H1 (cell line): Measurements from ENCODE around the gene RGS6. TPM values are rescaled to one million over a fixed set of nuclear protein-coding genes. Genes with fewer than 3 reads are reported as not detected.

Experiments used
- CTCF ChIA-PET: fragments of 300-600 bp; sonication (Branson Sonifier 250); formaldehyde crosslinking; loops from one replicate; lab custom pipeline; 2021; ENCODE audit not compliant: partially characterized antibody; lab: Charles Lee
- POLR2A ChIA-PET: fragments of 300-600 bp; sonication (Branson Sonifier 250); formaldehyde crosslinking; loops from one replicate; lab custom pipeline; 2021; ENCODE audit warnings: inconsistent platforms; ENCODE audit not compliant: partially characterized antibody; lab: Charles Lee
- DNase-seq, 2 experiments: peaks; one replicate each; pipeline versions ENCODE4 v3.0.0 to v3.0.0-alpha.2; 2010 to 2022; ENCODE audit warnings: low spot score in 2 of 2, low read depth in 1 of 2, mixed read lengths in 1 of 2
- FAIRE-seq: peaks from 2 replicates; lab custom pipeline; 2011; peaks lifted over from hg19 to GRCh38; lab: Jason Lieb, UNC
- H2AFZ ChIP-seq: 2 replicates; pipeline ENCODE4 v1.8.1; 2012; ENCODE audit warnings: low read length, inconsistent platforms
- H2AK5ac ChIP-seq: 2 replicates; pipeline ENCODE4 v1.6.1; 2013; ENCODE audit warnings: low read depth, low read length
- H2BK120ac ChIP-seq: replicated peaks from 2 replicates; pipeline ENCODE3; 2013; ENCODE audit warnings: low read depth, low read length, inconsistent platforms
- H2BK12ac ChIP-seq: 2 replicates; pipeline ENCODE4 v1.6.1; 2013; ENCODE audit warnings: low read depth, low read length
- H2BK15ac ChIP-seq: 2 replicates; pipeline ENCODE4 v1.6.1; 2013; ENCODE audit warnings: low read length
- H2BK20ac ChIP-seq: 2 replicates; pipeline ENCODE4 v1.6.1; 2013; ENCODE audit warnings: low read length
- H2BK5ac ChIP-seq: 2 replicates; pipeline ENCODE4 v1.6.1; 2013; ENCODE audit warnings: low read depth, low read length
- H3K14ac ChIP-seq: 2 replicates; pipeline ENCODE4 v1.6.1; 2013; ENCODE audit warnings: inconsistent platforms; ENCODE audit not compliant: insufficient read length
- H3K18ac ChIP-seq: 2 replicates; pipeline ENCODE4 v1.6.1; 2013; ENCODE audit warnings: low read length; ENCODE audit errors: extremely low read depth
- H3K23ac ChIP-seq: 2 replicates; pipeline ENCODE4 v1.6.1; 2013; ENCODE audit warnings: inconsistent platforms; ENCODE audit not compliant: insufficient read length
- H3K23me2 ChIP-seq: 2 replicates; pipeline ENCODE4 v1.6.1; 2013; ENCODE audit warnings: low read depth, low read length
- H3K27ac ChIP-seq: 2 replicates; pipeline ENCODE4 v1.6.1; 2011; ENCODE audit warnings: low read depth, low read length, inconsistent platforms
- H3K27me3 ChIP-seq, 4 experiments: replicated peaks in 1 of 4; 1 replicate in 1 of 4; 2 replicates in 3 of 4; pipeline versions ENCODE4 v1.6.1 to v1.8.1; 2011 to 2013; ENCODE audit warnings: low read length in 3 of 4, mild to moderate bottlenecking in 3 of 4, inconsistent platforms in 2 of 4, mixed read lengths in 2 of 4, moderate library complexity in 1 of 4; ENCODE audit not compliant: control insufficient read depth in 3 of 4, insufficient read depth in 3 of 4; ENCODE audit errors: extremely low read depth in 1 of 4
- H3K36me3 ChIP-seq, 4 experiments: 2 replicates each; pipeline versions ENCODE4 v1.6.1 to v1.8.1; 2011 to 2013; ENCODE audit warnings: mild to moderate bottlenecking in 4 of 4, low read length in 3 of 4, moderate library complexity in 2 of 4, control low read depth in 1 of 4, inconsistent platforms in 1 of 4; ENCODE audit not compliant: insufficient read depth in 4 of 4, control insufficient read depth in 2 of 4
- H3K4ac ChIP-seq: replicated peaks from 2 replicates; pipeline ENCODE3; 2013; ENCODE audit warnings: low read length, low read depth, mixed read lengths, inconsistent platforms; ENCODE audit not compliant: insufficient read length
- H3K4me1 ChIP-seq, 4 experiments: replicated peaks in 1 of 4; 1 replicate in 1 of 4; 2 replicates in 3 of 4; pipeline versions ENCODE4 v1.6.1 to v1.8.1; 2011 to 2013; ENCODE audit warnings: low read length in 3 of 4, inconsistent platforms in 2 of 4, mixed read lengths in 1 of 4; ENCODE audit not compliant: insufficient read depth in 4 of 4, control insufficient read depth in 3 of 4
- H3K4me2 ChIP-seq, 2 experiments: 2 replicates each; pipeline versions ENCODE4 v1.6.1 to v1.8.1; 2011 to 2013; ENCODE audit warnings: low read depth in 2 of 2, low read length in 2 of 2, control low read depth in 1 of 2, inconsistent platforms in 1 of 2, mild to moderate bottlenecking in 1 of 2; ENCODE audit not compliant: insufficient read depth in 1 of 2
- H3K4me3 ChIP-seq, 4 experiments: fragments of 200-600, 300-600 bp in 1 of 4; sonication (generic), shearing (Covaris generic), sonication (Bioruptor Twin) in 1 of 4; 2 replicates each; pipeline versions ENCODE4 v1.5.1 to v1.8.1; 2011 to 2016; ENCODE audit warnings: low read length in 4 of 4, low read depth in 3 of 4, control low read depth in 2 of 4, inconsistent platforms in 2 of 4, mild to moderate bottlenecking in 2 of 4, mixed read lengths in 1 of 4, moderate library complexity in 1 of 4; ENCODE audit not compliant: insufficient read depth in 2 of 4; ENCODE audit errors: extremely low read depth in 1 of 4
- H3K56ac ChIP-seq: replicated peaks from 2 replicates; pipeline ENCODE3; 2013; ENCODE audit warnings: low read depth, mild to moderate bottlenecking, mixed read lengths, low read length, inconsistent platforms; ENCODE audit not compliant: insufficient read length
- H3K79me1 ChIP-seq: 2 replicates; pipeline ENCODE4 v1.6.1; 2013; ENCODE audit warnings: low read depth, low read length, control low read depth
- H3K79me2 ChIP-seq, 2 experiments: 2 replicates each; pipeline versions ENCODE4 v1.6.1 to v1.8.1; 2012 to 2013; ENCODE audit warnings: low read length in 2 of 2, mild to moderate bottlenecking in 2 of 2, inconsistent platforms in 1 of 2; ENCODE audit not compliant: insufficient read depth in 2 of 2, control insufficient read depth in 1 of 2
- H3K9ac ChIP-seq, 4 experiments: replicated peaks in 1 of 4; 1 replicate in 1 of 4; 2 replicates in 3 of 4; pipeline versions ENCODE4 v1.6.1 to v1.8.1; 2011 to 2013; ENCODE audit warnings: low read depth in 3 of 4, low read length in 3 of 4, control low read depth in 2 of 4, mild to moderate bottlenecking in 2 of 4, moderate library complexity in 2 of 4, inconsistent platforms in 1 of 4; ENCODE audit errors: extremely low read depth in 1 of 4
- H3K9me3 ChIP-seq, 2 experiments: 2 replicates each; pipeline versions ENCODE4 v1.6.1 to v1.8.1; 2012 to 2013; ENCODE audit warnings: mild to moderate bottlenecking in 2 of 2, moderate library complexity in 2 of 2, control low read depth in 1 of 2, inconsistent platforms in 1 of 2, low read depth in 1 of 2, low read length in 1 of 2, mixed read lengths in 1 of 2; ENCODE audit not compliant: insufficient read depth in 2 of 2
- H4K20me1 ChIP-seq, 2 experiments: replicated peaks in 1 of 2; 2 replicates each; pipeline versions ENCODE3 to v1.8.1; 2011 to 2013; ENCODE audit warnings: inconsistent platforms in 2 of 2, low read length in 2 of 2, mild to moderate bottlenecking in 1 of 2; ENCODE audit not compliant: insufficient read depth in 2 of 2, control insufficient read depth in 1 of 2
- H4K5ac ChIP-seq: 2 replicates; pipeline ENCODE4 v1.6.1; 2013; ENCODE audit warnings: low read length, low read depth, mixed read lengths, inconsistent platforms; ENCODE audit not compliant: insufficient read length
- H4K8ac ChIP-seq: 2 replicates; pipeline ENCODE4 v1.8.0; 2013; ENCODE audit warnings: mild to moderate bottlenecking, moderate library complexity, low read length, inconsistent platforms; ENCODE audit not compliant: insufficient read depth; ENCODE audit errors: extremely low read depth
- H4K91ac ChIP-seq: replicated peaks from 2 replicates; pipeline ENCODE3; 2013; ENCODE audit warnings: low read length, mixed read lengths, inconsistent platforms; ENCODE audit not compliant: insufficient read length
- ASH2L ChIP-seq: fragments of 200-600, 300-600 bp; sonication (generic); IDR thresholded peaks from one replicate; pipeline ENCODE4 v1.7.1; 2017; ENCODE audit warnings: low read length
- BACH1 ChIP-seq: IDR thresholded peaks from 2 replicates; pipeline ENCODE4 v1.6.1; 2012; ENCODE audit warnings: low read length, improper control_type of control experiment
- EP300 ChIP-seq, 2 experiments: IDR thresholded peaks; 1 replicate in 1 of 2; 2 replicates in 1 of 2; pipeline ENCODE4 v1.6.1; 2011 to 2012; ENCODE audit warnings: low read depth in 2 of 2, low read length in 2 of 2, mild to moderate bottlenecking in 2 of 2, borderline replicate concordance in 1 of 2, inconsistent platforms in 1 of 2, moderate library complexity in 1 of 2
- EZH2 ChIP-seq: fragments of 200-600 bp; sonication (generic); IDR thresholded peaks from 2 replicates; pipeline ENCODE4 v1.7.1; 2012; ENCODE audit warnings: low read depth, mild to moderate bottlenecking, moderate library complexity, low read length, inconsistent platforms; ENCODE audit not compliant: severe bottlenecking
- FOSL1 ChIP-seq: IDR thresholded peaks from 2 replicates; pipeline ENCODE4 v1.6.1; 2011; ENCODE audit warnings: mild to moderate bottlenecking, low read depth, low read length, moderate library complexity; ENCODE audit not compliant: insufficient read depth
- NRF1 ChIP-seq: IDR thresholded peaks from 2 replicates; pipeline ENCODE4 v1.6.1; 2011; ENCODE audit warnings: mild to moderate bottlenecking, low read depth, low read length, improper control_type of control experiment
- RAD21 ChIP-seq, 2 experiments: IDR thresholded peaks in 1 of 2; conservative IDR thresholded peaks in 1 of 2; 2 replicates each; pipeline ENCODE4 v1.6.1; 2011; ENCODE audit warnings: low read depth in 2 of 2, low read length in 2 of 2, improper control_type of control experiment in 1 of 2, inconsistent platforms in 1 of 2, mild to moderate bottlenecking in 1 of 2, moderate library complexity in 1 of 2
- SIX5 ChIP-seq: IDR thresholded peaks from 2 replicates; pipeline ENCODE4 v1.6.1; 2011; ENCODE audit warnings: mild to moderate bottlenecking, low read depth, low read length
- TAF1 ChIP-seq: IDR thresholded peaks from 2 replicates; pipeline ENCODE4 v1.6.1; 2011; ENCODE audit warnings: mild to moderate bottlenecking, low read depth, low read length
- TAF7 ChIP-seq: optimal IDR thresholded peaks from 2 replicates; pipeline ENCODE3; 2011; ENCODE audit warnings: low read depth, mild to moderate bottlenecking, inconsistent platforms, low read length, moderate library complexity, borderline replicate concordance
- TEAD4 ChIP-seq: IDR thresholded peaks from 2 replicates; pipeline ENCODE4 v1.6.1; 2012; ENCODE audit warnings: low read depth, low read length, inconsistent platforms, mixed read lengths
- WGBS, 2 experiments: shearing (Covaris generic) in 1 of 2; methylation state at CpG; one replicate each; pipeline versions ENCODE4 v1.1.6 to v1.1.7; 2013 to 2015; ENCODE audit warnings: low lambda C conversion rate in 2 of 2, mixed read lengths in 2 of 2, inconsistent platforms in 1 of 2, low coverage in 1 of 2, missing lambda C conversion rate in 1 of 2; ENCODE audit not compliant: insufficient replicate concordance in 2 of 2, insufficient coverage in 1 of 2, insufficient read length in 1 of 2; ENCODE audit errors: extremely low coverage in 1 of 2, missing lambda C conversion rate in 1 of 2; 5-methylcytosine and 5-hydroxymethylcytosine counted together
- polyA plus RNA-seq, 7 experiments: library from polyadenylated mRNA; depleted of rRNA in 3 of 7; stranded (reverse) in 5 of 7; unstranded in 2 of 7; fragments of >200 nt in 5 of 7; fragments of 200-250 nt in 2 of 7; gene quantifications; 1 replicate in 5 of 7; 2 replicates in 1 of 7; 4 replicates in 1 of 7; pipeline versions ENCODE4 v1.2.1 to v1.2.3, GENCODE V29; 2011 to 2013; ENCODE audit warnings: missing spikeins in 2 of 7, mixed read lengths in 2 of 7
- total RNA-seq: library from RNA; stranded (reverse); fragmentation: NEBNext Ultra II Directional; extraction: Animal tissue kit (Norgen Biotek cat#: 25700); gene quantifications from 2 replicates; pipeline ENCODE4 v1.2.1, GENCODE V29; 2021
- TF ChIP-seq, protein P1 (sequence below): IDR thresholded peaks from 2 replicates; pipeline ENCODE4 v1.6.1; 2011; ENCODE audit warnings: low read depth, mild to moderate bottlenecking, low read length; ENCODE audit not compliant: insufficient read depth
- TF ChIP-seq, protein P2 (sequence below): IDR thresholded peaks from 2 replicates; pipeline ENCODE4 v1.6.1; 2011; ENCODE audit warnings: low read length, improper control_type of control experiment

The RGS6 gene
- total and polyA plus RNA-seq, 2 of the 8 experiments (the other 6 are each of a cell fraction or from before 2014, with no cell fraction given), result 0.26 to 1.1 TPM

DNA sequence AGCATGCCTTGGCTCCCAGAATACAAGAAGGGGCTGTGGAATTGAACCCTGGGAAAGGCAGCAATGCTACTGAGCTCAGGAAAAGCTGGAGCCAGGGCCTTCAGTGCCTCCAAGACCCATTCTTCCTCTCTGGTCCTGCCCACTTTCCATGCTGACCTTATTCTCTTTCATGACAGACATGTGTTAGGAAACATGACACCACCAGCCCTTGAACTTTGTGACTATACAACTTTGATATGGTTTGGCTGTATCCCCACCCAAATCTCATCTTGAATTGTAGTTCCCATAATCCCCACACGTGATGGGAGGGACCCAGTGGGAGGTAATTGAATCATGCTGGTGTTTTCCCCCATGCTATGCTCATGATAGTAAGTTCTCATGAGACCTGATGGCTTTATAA, 553.5 kb downstream of the RGS6 start:
- no peak overlapping the region for H2BK5ac ChIP-seq
- H3K4me2 ChIP-seq, result no peak overlapping the region
- no peak overlapping the region for H2AFZ ChIP-seq
- no peaks in the 10 kb centered on the region for H3K23me2 ChIP-seq
- no peak overlapping the region for H3K27ac ChIP-seq
- H3K79me2 ChIP-seq, result no peaks in the 10 kb centered on the region
- H2BK12ac ChIP-seq, result no peak overlapping the region
- no peak overlapping the region for H4K8ac ChIP-seq
- no peak overlapping the region for H3K14ac ChIP-seq
- H3K23ac ChIP-seq, result no peak overlapping the region
- no peak overlapping the region for H2BK15ac ChIP-seq
- H4K5ac ChIP-seq, result no peak overlapping the region
- H3K4me3 ChIP-seq, result no peak overlapping the region
- H3K79me1 ChIP-seq, result no peaks in the 10 kb centered on the region
- no peak overlapping the region for H4K91ac ChIP-seq
- no peak overlapping the region for H3K18ac ChIP-seq
- no peak overlapping the region for H2BK120ac ChIP-seq
- CTCF ChIA-PET, result no interaction called here
- H3K36me3 ChIP-seq, result no peaks in the 10 kb centered on the region
- no peaks in the 10 kb centered on the region for H4K20me1 ChIP-seq
- no peak overlapping the region for H2BK20ac ChIP-seq
- H3K9me3 ChIP-seq, result peaks cover 7 to 19% of the 10 kb centered on the region in 2 experiments; a peak in 2 of 4 replicates
- H2AK5ac ChIP-seq, result no peak overlapping the region
- DNase-seq, result no peak
- no peak overlapping the region for H3K4ac ChIP-seq
- H3K9ac ChIP-seq, result no peak overlapping the region
- no peak for FAIRE-seq
- WGBS, 2 experiments, result 95% methylated on average over 1 of the region's 1 CpG; no CpG with 5 or more reads in 1 of the 2 experiments
- POLR2A ChIA-PET, result no interaction called here
- H3K27me3 ChIP-seq, result no peaks in the 10 kb centered on the region
- H3K56ac ChIP-seq, result no peak overlapping the region
- no peaks in the 10 kb centered on the region for H3K4me1 ChIP-seq
- TF ChIP-seq EP300 (IDR thresholded peaks at IDR 0.05; ENCODE audit: borderline replicate concordance in 1 of 2, low read depth in 2 of 2, low read length in 2 of 2) (no peak), TAF1 (no peak), BACH1 (no peak), TAF7 (no peak), RAD21 (IDR thresholded peaks at IDR 0.05 in 1 of 2, conservative IDR thresholded peaks at IDR 0.05 in 1 of 2; ENCODE audit: low read depth in 2 of 2, low read length in 2 of 2) (no peak), NRF1 (no peak), ASH2L (no peak), TEAD4 (no peak), FOSL1 (no peak), SIX5 (no peak), EZH2 (no peak)
- TF ChIP-seq, protein P1, sequence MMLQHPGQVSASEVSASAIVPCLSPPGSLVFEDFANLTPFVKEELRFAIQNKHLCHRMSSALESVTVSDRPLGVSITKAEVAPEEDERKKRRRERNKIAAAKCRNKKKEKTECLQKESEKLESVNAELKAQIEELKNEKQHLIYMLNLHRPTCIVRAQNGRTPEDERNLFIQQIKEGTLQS, result no peak
- TF ChIP-seq, protein P2, sequence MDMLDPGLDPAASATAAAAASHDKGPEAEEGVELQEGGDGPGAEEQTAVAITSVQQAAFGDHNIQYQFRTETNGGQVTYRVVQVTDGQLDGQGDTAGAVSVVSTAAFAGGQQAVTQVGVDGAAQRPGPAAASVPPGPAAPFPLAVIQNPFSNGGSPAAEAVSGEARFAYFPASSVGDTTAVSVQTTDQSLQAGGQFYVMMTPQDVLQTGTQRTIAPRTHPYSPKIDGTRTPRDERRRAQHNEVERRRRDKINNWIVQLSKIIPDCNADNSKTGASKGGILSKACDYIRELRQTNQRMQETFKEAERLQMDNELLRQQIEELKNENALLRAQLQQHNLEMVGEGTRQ, result no peak
